ENCODE measurements around the gene OOSP1.
"Not testable (repeated sequence)": the region's sequence is repeated elsewhere in the genome, so short reads cannot be mapped to it uniquely, and the experiment has no call there.

OOSP1 gene

GRCh38 chr11:59962107-59962482 lies 23.9 kb downstream of the OOSP1 start:
- no peak for DNase-seq

- no peak for DNase-seq
Observed at GRCh38 chr11:59963733-59964132, 25.5 kb downstream of the OOSP1 start, which contains the start of gene OOSP4A. OOSP4A (plus strand) TSS chr11:59964033; CDS start chr11:59964033, 0 bp downstream.

- no peak for DNase-seq
Observed at GRCh38 chr11:59965424-59965823, 27.2 kb downstream of the OOSP1 start.

GRCh38 chr11:59966201-59966600 lies 28.0 kb downstream of the OOSP1 start:
- no peak for DNase-seq

GRCh38 chr11:59967677-59968394 lies 29.6 kb downstream of the OOSP1 start:
- no peak for DNase-seq

- no peak for DNase-seq
Observed at GRCh38 chr11:59968395-59968783, 30.2 kb downstream of the OOSP1 start.

- no peak for DNase-seq
Observed at GRCh38 chr11:59973097-59973496, 34.9 kb downstream of the OOSP1 start.

GRCh38 chr11:59981106-59981770 lies 43.0 kb downstream of the OOSP1 start:
- DNase-seq: no peak

- DNase-seq: not testable (repeated sequence)
Observed at GRCh38 chr11:59982037-59982436, 43.8 kb downstream of the OOSP1 start.

- no peak for DNase-seq
Observed at GRCh38 chr11:59983212-59983611, 45.0 kb downstream of the OOSP1 start.

- no peak for DNase-seq
Observed at GRCh38 chr11:59984368-59984767, 46.1 kb downstream of the OOSP1 start.

GRCh38 chr11:59990421-59990820 lies 52.2 kb downstream of the OOSP1 start:
- DNase-seq: no peak

- no peak for DNase-seq
Observed at GRCh38 chr11:59992425-59992824, 54.2 kb downstream of the OOSP1 start.

- DNase-seq: no peak
Observed at GRCh38 chr11:59997800-59998199, 59.6 kb downstream of the OOSP1 start.

- no peak for DNase-seq
Observed at GRCh38 chr11:59999691-60000090, 61.5 kb downstream of the OOSP1 start.

- DNase-seq: no peak
Observed at GRCh38 chr11:60003729-60004128, 65.5 kb downstream of the OOSP1 start.

- DNase-seq: no peak
Observed at GRCh38 chr11:60005360-60005759, 67.1 kb downstream of the OOSP1 start.

Measured in stimulated activated CD4-positive, alpha-beta T cell treated with anti-CD3 and anti-CD28 coated beads, Interleukin-2, amount 100 ng/mL, for 48 hours (primary cell).